Skeletal muscle cell (primary cell): ENCODE results near the gene DHCR7.

Source experiments
- DNase-seq: peaks from one replicate; pipeline ENCODE4 v3.0.0-alpha.2; 2010; ENCODE audit warnings: low read depth
- H3K4me3 ChIP-seq: 2 replicates; pipeline ENCODE4 v1.5.1; 2011; ENCODE audit warnings: low read depth, mild to moderate bottlenecking, control low read depth, low read length, moderate library complexity

The DHCR7 gene, protein sequence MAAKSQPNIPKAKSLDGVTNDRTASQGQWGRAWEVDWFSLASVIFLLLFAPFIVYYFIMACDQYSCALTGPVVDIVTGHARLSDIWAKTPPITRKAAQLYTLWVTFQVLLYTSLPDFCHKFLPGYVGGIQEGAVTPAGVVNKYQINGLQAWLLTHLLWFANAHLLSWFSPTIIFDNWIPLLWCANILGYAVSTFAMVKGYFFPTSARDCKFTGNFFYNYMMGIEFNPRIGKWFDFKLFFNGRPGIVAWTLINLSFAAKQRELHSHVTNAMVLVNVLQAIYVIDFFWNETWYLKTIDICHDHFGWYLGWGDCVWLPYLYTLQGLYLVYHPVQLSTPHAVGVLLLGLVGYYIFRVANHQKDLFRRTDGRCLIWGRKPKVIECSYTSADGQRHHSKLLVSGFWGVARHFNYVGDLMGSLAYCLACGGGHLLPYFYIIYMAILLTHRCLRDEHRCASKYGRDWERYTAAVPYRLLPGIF

DNA sequence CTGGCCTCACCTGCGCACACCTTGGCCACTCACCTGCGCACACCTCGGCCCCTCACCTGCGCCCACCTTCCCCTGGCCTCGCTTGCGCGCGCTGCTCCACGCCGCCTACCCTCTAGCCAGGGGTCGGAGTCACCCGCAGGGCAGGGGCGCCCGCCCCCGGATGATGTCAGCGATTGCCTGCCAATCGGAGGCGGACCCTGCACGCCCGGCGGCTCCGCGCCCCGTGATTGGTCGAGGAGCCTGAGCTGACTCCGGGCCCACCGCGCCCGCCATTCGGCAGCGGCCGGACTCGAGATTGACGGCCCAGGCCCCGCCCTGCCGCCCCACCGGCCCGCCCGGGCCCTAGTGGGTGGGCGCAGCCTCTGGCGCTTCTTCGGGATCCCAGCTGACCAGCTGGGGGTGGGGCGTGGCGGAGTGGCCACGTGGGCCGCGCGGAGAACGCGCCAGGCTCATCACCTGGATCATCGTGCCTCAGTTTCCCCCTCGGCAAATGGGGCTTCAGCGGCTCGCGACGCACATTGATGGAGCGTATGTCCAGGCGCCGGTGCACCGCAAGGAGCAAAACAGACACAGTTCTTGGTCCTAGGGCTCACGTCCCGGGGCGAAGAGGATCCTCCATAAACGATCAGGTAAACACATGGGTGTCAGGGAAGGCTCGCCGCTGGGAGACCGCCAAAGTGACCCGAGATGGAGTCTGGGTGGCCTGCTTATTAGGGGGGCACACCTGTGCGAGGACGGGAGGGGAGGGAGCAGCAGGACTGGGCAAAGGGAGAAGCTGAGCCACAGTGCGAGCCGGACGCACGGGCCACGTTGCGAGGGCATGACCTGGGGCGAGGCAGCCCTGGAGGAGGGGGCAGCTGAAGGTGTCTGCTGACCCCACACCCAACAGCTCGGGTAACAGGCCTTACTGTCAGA lies at the start of gene DHCR7:
DHCR7 (minus strand) TSS at position 137 of the 915 bp plus-strand sequence. CDS start 3,441 bp downstream, outside the sequence.
- peak within 1 kb of the TSS; percentile 83 for H3K4me3 ChIP-seq
- peak; percentile 85 for DNase-seq

GRCh38 chr11:71496421-71496820 lies 48.2 kb upstream of the DHCR7 start:
- H3K4me3 ChIP-seq: no peak overlapping the region
- no peak for DNase-seq

DNA sequence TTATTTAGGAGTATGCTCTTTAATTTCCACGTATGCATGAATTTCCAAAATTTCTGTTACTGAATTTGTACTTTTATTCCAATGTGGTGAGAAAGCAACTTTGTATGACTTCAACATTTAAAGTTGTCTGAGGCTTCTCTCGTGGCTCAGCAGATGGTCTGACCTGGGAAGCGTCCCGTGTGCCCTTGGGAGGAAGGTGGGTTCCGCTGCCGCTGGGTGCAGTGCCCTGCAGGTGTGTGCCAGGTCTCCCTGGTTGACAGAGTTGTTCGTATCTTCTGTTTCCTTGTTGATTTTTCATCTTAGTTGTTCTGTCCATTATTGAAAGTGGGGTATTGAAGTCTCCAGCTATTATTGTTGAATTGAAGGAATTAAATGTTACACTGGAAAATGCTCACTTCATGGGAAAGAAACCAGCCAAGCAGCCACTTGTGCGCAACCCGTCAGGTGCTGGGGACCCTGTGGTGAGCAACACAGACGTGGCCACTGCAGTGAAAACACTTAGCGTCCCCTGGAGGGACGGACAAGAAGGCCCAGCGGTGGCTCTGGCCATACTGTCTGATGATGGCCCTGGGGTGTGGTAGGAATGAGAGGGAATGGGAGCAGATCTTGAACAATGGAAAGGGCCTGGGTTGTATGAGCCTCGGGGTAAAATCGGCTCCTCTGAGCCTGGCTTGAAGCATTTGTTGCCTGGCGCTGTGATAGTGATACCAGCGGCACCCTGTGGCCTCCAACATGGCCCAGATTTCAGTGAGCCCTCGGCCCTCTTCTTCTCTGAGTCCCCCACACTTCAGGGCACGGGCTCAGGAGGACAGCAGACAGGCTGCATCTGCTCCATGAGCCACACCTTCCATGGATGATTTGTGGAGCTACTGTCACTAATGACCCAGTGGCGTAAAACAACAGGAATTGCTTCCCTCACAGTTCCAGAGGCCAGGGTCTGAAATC lies 47.4 kb upstream of the DHCR7 start:
- no peak for DNase-seq
- no peak overlapping the region for H3K4me3 ChIP-seq

DNA sequence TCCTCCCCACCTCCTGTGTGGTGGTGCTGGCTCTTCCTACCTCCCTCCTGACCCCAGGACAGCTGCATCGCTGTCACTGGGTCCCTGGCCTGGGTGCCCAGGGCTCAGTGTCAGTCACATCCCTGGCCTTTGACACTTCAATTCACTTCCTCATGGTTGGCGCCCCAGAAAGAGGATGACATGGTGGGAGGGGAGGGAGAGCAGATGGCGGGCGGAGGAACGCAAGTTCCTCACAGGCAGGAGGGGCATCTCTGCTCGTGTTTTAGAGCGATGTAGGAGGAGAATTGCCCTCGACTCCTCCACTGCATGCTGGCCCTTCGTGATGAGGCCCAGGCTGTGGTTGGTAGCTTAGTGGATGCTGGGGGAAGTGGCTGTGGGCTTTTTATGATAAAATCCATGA lies 43.7 kb upstream of the DHCR7 start:
- no peak for DNase-seq
- H3K4me3 ChIP-seq: no peak overlapping the region

GRCh38 chr11:71491531-71491930 lies 43.3 kb upstream of the DHCR7 start:
- H3K4me3 ChIP-seq: no peak overlapping the region
- no peak for DNase-seq

- no peak overlapping the region for H3K4me3 ChIP-seq
- no peak for DNase-seq
Measured at GRCh38 chr11:71490731-71491390, 42.7 kb upstream of the DHCR7 start.

DNA sequence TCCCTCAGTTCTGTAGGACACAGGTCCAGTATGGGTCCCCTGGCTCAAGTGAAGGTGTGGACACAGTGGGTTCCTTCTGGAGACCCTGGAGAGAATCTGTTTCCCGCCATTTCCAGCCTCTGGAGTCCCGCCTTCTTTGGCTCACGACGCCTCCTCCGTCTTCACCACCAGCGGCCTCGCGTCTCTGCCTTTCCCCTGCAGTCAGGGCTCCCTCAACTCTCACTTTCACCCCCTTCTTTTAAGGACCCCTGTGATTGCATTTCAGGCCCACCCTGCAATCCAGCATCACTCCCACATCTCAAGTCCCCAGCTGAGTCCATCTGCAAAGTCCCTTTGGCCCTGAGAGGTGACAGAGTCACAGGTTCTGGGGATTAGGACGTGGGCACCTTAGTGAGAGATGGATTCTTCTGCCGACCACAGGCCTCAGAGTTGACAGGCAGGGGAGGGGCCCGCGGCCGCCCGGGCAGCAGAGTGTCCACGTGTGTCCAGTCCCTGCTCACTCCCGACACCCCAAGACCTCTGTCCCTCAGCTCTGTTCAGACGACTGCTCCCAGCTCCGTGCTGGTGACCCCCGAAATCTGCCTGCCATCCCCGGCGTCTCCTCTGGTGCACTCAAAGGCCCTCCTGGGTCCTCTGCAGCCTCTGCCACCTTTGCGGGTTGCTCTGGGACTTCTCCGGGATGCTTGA lies 42.0 kb upstream of the DHCR7 start:
- H3K4me3 ChIP-seq: no peak overlapping the region
- no peak for DNase-seq

- DNase-seq: peak; percentile 4
- no peak overlapping the region for H3K4me3 ChIP-seq
Measured at GRCh38 chr11:71489311-71490043, 41.3 kb upstream of the DHCR7 start.

DNA sequence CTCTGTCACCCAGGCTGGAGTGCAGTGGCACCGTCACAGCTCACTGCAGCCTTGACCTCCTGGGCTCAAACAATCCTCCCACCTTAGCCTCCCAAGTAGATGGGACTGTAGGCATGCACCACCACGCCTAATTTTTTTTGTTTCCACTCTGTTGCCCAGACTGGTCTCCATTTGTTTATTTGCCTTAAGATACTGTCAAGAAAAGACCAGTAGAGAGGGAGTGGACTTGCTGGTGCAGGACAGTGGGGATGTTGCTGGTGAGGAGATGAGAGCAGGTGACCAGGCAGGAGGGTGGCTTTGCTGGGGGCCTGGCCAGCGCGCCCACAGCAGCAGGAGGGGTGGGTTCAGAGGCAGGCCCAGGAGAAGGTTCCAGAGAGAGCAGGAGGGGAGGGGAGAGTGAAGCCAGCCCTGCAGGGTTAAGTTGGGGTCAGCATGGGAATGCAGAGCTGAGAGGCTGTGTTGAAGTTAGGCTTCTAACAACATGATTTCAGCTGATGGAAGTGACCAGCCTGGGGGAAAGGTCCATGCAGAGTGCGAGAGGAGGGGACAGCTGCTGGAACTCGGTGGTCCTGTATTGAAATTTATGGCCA lies 40.6 kb upstream of the DHCR7 start:
- DNase-seq: no peak
- H3K4me3 ChIP-seq: no peak overlapping the region

DNA sequence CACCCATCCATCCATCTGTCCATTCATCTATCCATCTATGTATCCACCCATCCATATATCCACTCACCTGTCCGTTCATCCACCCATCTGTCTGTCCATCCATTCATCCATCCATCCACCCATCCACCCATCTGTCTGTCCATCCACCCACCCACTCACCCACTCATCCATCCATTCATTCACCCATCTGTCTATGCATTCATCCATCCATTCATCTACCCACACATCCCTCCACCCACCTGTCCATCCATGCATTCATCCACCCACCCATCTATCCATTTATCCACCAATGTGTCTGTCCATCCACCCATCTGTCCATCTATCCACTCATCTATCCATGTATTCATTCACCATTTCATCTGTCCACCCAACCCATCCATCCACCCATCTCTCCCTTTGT lies 38.1 kb upstream of the DHCR7 start:
- DNase-seq: no peak
- no peak overlapping the region for H3K4me3 ChIP-seq

DNA sequence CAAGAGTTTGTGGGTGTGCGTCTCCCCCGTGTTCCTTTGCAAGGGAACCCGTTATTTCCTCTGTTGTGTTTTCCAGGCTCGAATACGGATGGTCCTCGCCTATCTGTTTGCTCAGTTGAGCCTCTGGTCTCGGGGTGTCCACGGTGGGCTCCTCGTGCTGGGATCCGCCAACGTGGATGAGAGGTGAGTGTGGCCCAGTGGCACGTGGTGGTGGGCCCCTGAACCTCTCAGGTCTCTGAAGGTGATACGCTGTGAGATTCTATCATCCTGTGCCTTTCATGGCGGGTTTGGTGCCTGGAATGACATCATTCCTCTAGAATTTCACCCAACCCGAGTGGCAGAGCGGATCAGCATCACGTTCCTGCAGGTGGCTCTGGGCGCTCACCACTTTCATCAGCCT lies 37.3 kb upstream of the DHCR7 start:
- H3K4me3 ChIP-seq: no peak overlapping the region
- no peak for DNase-seq

DNA sequence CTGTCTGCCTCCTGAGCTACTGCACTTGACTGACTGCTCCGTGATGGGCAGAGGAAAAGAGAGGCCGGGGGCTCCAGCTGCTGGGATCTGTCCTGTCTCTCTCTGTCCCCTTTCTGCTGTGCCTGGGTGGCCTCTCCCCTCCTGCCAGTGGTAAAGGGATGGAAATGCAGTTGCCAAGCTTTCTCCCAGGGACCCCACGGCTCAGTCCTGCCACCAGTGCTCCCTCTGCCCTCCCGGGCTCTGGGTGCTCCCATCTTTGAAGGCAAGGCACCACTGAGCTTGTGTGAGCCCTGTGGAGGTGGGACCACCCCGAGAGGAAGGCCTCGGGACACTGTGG lies 36.8 kb upstream of the DHCR7 start:
- no peak for DNase-seq
- H3K4me3 ChIP-seq: no peak overlapping the region

- no peak overlapping the region for H3K4me3 ChIP-seq
- DNase-seq: no peak
Measured at GRCh38 chr11:71484248-71485062, 36.3 kb upstream of the DHCR7 start.

- H3K4me3 ChIP-seq: no peak overlapping the region
- no peak for DNase-seq
Measured at GRCh38 chr11:71483692-71484091, 35.5 kb upstream of the DHCR7 start.

- DNase-seq: no peak
- H3K4me3 ChIP-seq: no peak overlapping the region
Measured at GRCh38 chr11:71482746-71483364, 34.7 kb upstream of the DHCR7 start.

GRCh38 chr11:71482216-71482615 lies 34.0 kb upstream of the DHCR7 start:
- no peak for DNase-seq
- no peak overlapping the region for H3K4me3 ChIP-seq
